Endodermal cell (in vitro differentiated cells): Measurements from ENCODE around the gene POMT1. TPM values are rescaled to one million over a fixed set of nuclear protein-coding genes. Genes with fewer than 3 reads are reported as not detected.

ENCODE experiments used
- DNase-seq: peaks from one replicate; pipeline ENCODE4 v3.0.0-alpha.2; 2017
- H3K27ac ChIP-seq: 2 replicates; pipeline ENCODE4 v1.5.1; 2013; ENCODE audit warnings: mild to moderate bottlenecking, low read depth, low read length, moderate library complexity
- H3K27me3 ChIP-seq: 2 replicates; pipeline ENCODE4 v1.6.1; 2013; ENCODE audit warnings: mild to moderate bottlenecking, low read length, moderate library complexity; ENCODE audit not compliant: insufficient read depth, control insufficient read depth, poor library complexity, severe bottlenecking
- H3K36me3 ChIP-seq: 2 replicates; pipeline ENCODE4 v1.7.0; 2013; ENCODE audit warnings: mild to moderate bottlenecking, low read length, moderate library complexity; ENCODE audit not compliant: control insufficient read depth, insufficient read depth
- H3K4me1 ChIP-seq: one replicate; pipeline ENCODE4 v1.7.0; 2013; ENCODE audit warnings: low read length; ENCODE audit not compliant: control insufficient read depth, insufficient read depth
- H3K4me3 ChIP-seq: 2 replicates; pipeline ENCODE4 v1.5.1; 2013; ENCODE audit warnings: mild to moderate bottlenecking, low read length, moderate library complexity
- H3K9ac ChIP-seq: 2 replicates; pipeline ENCODE4 v1.6.1; 2013; ENCODE audit warnings: mild to moderate bottlenecking, low read length, moderate library complexity; ENCODE audit not compliant: poor library complexity, severe bottlenecking; ENCODE audit errors: extremely low read depth
- H3K9me3 ChIP-seq: 2 replicates; pipeline ENCODE4 v1.6.1; 2013; ENCODE audit warnings: mild to moderate bottlenecking, low read length, moderate library complexity; ENCODE audit not compliant: control insufficient read depth
- H3K27ac Mint-ChIP-seq: 2 replicates; pipeline ENCODE4 v1.8.0; 2020; ENCODE audit warnings: mixed read lengths
- H3K27me3 Mint-ChIP-seq: 2 replicates; pipeline ENCODE4 v1.8.0; 2021; ENCODE audit warnings: mild to moderate bottlenecking, mixed read lengths; ENCODE audit not compliant: insufficient read depth
- H3K36me3 Mint-ChIP-seq: 2 replicates; pipeline ENCODE4 v1.8.0; 2020; ENCODE audit warnings: low read depth, mixed read lengths
- H3K4me1 Mint-ChIP-seq: 2 replicates; pipeline ENCODE4 v1.8.0; 2020; ENCODE audit warnings: mixed read lengths
- H3K4me3 Mint-ChIP-seq: 2 replicates; pipeline ENCODE4 v1.8.0; 2020; ENCODE audit warnings: mild to moderate bottlenecking, moderate library complexity, mixed read lengths
- H3K9me3 Mint-ChIP-seq: 2 replicates; pipeline ENCODE4 v1.8.0; 2020; ENCODE audit warnings: mild to moderate bottlenecking, mixed read lengths
- WGBS, 2 experiments: methylation state at CpG; one replicate each; pipeline versions ENCODE4 v1.1.5 to v1.1.7; 2013; ENCODE audit warnings: missing lambda C conversion rate in 2 of 2, mixed read lengths in 1 of 2; ENCODE audit not compliant: insufficient coverage in 1 of 2, insufficient read length in 1 of 2; 5-methylcytosine and 5-hydroxymethylcytosine counted together
- total RNA-seq, 2 donors: library from RNA; stranded (reverse); fragmentation: NEBNext Ultra II Directional in 1 of 2; extraction: Animal tissue kit (Norgen Biotek cat#: 25700) in 1 of 2; gene quantifications; 2 replicates in 1 of 2; 3 replicates in 1 of 2; pipeline ENCODE4 v1.2.1, GENCODE V29; 2021
- TF ChIP-seq, protein P1 (sequence below): fragments of 200-600 bp; sonication (generic); conservative IDR thresholded peaks from 2 replicates; pipeline ENCODE4 v1.5.0; 2021; ENCODE audit warnings: antibody characterized with exemption, mild to moderate bottlenecking

The POMT1 gene
- total RNA-seq, 2 donors from 2014 or later: 42.3 to 53.8 TPM

DNA sequence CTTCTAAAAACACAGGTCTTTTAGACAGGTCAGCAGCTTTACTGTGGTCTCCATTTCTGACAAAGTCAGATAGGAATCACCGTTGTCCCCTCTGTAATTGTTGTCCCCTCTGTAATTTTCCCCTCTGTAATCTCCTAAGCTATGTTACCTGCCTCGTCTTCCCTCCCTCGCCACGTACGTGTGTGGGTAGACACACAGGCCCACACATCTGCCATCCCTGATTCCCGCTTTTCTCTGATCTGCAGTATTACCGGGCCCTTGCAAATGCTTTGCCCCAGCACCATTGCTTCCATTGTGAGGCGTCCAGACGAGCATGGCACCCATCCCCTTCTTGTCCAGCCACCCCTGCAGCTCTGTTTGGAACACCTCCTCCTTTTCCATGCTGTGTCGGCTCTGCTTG is 45.0 kb upstream of the POMT1 start:
- Mint-ChIP-seq H3K9me3 (no peaks in the 10 kb centered on the region), H3K4me1 (no peaks in the 10 kb centered on the region), H3K4me3 (no peak overlapping the region), H3K27me3 (no peaks in the 10 kb centered on the region), H3K27ac (peak overlapping the region; percentile 12), H3K36me3 (peaks cover 86% of the 10 kb centered on the region)
- TF ChIP-seq, protein P1, sequence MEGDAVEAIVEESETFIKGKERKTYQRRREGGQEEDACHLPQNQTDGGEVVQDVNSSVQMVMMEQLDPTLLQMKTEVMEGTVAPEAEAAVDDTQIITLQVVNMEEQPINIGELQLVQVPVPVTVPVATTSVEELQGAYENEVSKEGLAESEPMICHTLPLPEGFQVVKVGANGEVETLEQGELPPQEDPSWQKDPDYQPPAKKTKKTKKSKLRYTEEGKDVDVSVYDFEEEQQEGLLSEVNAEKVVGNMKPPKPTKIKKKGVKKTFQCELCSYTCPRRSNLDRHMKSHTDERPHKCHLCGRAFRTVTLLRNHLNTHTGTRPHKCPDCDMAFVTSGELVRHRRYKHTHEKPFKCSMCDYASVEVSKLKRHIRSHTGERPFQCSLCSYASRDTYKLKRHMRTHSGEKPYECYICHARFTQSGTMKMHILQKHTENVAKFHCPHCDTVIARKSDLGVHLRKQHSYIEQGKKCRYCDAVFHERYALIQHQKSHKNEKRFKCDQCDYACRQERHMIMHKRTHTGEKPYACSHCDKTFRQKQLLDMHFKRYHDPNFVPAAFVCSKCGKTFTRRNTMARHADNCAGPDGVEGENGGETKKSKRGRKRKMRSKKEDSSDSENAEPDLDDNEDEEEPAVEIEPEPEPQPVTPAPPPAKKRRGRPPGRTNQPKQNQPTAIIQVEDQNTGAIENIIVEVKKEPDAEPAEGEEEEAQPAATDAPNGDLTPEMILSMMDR: no peak
- Histone ChIP-seq H3K4me1 (no peaks in the 10 kb centered on the region), H3K9me3 (no peaks in the 10 kb centered on the region), H3K4me3 (no peak overlapping the region), H3K27me3 (no peaks in the 10 kb centered on the region), H3K36me3 (peaks cover 95% of the 10 kb centered on the region), H3K9ac (no peak overlapping the region), H3K27ac (no peak overlapping the region)
- 96 to 97% methylated on average over 9 to 10 of the region's 10 CpGs for WGBS, 2 experiments
- DNase-seq: no peak

DNA sequence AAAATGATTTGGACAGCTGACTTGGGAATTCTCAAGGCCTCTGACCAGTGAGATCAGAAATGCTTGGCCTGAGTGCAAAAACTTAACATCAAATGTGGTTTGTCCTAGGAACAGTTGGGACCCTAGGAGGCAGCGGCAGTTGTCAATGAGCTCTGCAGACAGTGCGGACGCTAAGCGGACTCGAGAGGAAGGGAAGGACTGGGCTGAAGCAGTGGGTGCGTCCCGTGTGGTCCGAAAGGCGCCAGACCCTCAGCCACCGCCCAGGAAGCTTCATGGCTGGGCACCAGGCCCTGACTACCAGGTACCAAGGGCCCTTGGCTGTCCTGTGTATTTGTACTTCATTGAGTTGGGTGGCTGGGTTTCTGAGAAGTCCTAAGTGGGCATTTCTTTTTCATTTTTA is 43.7 kb upstream of the POMT1 start:
- no peaks in the 10 kb centered on the region for H3K9me3 ChIP-seq
- H3K4me3 ChIP-seq: no peak overlapping the region
- Mint-ChIP-seq H3K36me3 (peaks cover 89% of the 10 kb centered on the region), H3K27ac (peak overlapping the region; percentile 74), H3K9me3 (no peaks in the 10 kb centered on the region), H3K4me3 (no peak overlapping the region), H3K4me1 (no peaks in the 10 kb centered on the region), H3K27me3 (no peaks in the 10 kb centered on the region)
- DNase-seq: no peak
- TF ChIP-seq, protein P1: no peak
- peaks cover 96% of the 10 kb centered on the region for H3K36me3 ChIP-seq
- no peaks in the 10 kb centered on the region for H3K4me1 ChIP-seq
- H3K27me3 ChIP-seq: no peaks in the 10 kb centered on the region
- H3K27ac ChIP-seq: no peak overlapping the region
- 98% methylated on average over 5 to 10 of the region's 10 CpGs for WGBS, 2 experiments
- no peak overlapping the region for H3K9ac ChIP-seq

GRCh38 chr9:131461166-131461565 is 41.6 kb upstream of the POMT1 start:
- no peaks in the 10 kb centered on the region for H3K4me1 ChIP-seq
- 96% methylated on average over 1 of the region's 1 CpG; no CpG with 5 or more reads in 1 of the 2 experiments for WGBS, 2 experiments
- TF ChIP-seq, protein P1: no peak
- H3K9me3 ChIP-seq: no peaks in the 10 kb centered on the region
- Mint-ChIP-seq H3K36me3 (peaks cover 90% of the 10 kb centered on the region), H3K4me3 (no peak overlapping the region), H3K4me1 (no peaks in the 10 kb centered on the region), H3K27me3 (no peaks in the 10 kb centered on the region), H3K27ac (peak overlapping the region; percentile 16), H3K9me3 (no peaks in the 10 kb centered on the region)
- no peak overlapping the region for H3K4me3 ChIP-seq
- no peak for DNase-seq
- H3K27me3 ChIP-seq: no peaks in the 10 kb centered on the region
- peaks cover 98% of the 10 kb centered on the region for H3K36me3 ChIP-seq
- H3K27ac ChIP-seq: no peak overlapping the region
- no peak overlapping the region for H3K9ac ChIP-seq
